K562 (cell line): ENCODE data around the gene ZNF575. TPM values are rescaled to one million over a fixed set of nuclear protein-coding genes. Genes with fewer than 3 reads are reported as not detected.

Experiments used
- ATF1 ChIP-seq, 2 experiments: fragments of 450-650 bp in 1 of 2; IDR thresholded peaks; 2 replicates each; pipeline ENCODE4 v1.6.1; 2016; ENCODE audit warnings: missing compliant biosample characterization in 1 of 2, missing genetic modification characterization in 1 of 2
- ATF3 ChIP-seq, 2 experiments: fragments of 450-650 bp in 1 of 2; sonication (generic) in 1 of 2; formaldehyde crosslinking in 1 of 2; IDR thresholded peaks in 1 of 2; conservative IDR thresholded peaks in 1 of 2; 2 replicates each; pipeline versions ENCODE4 v1.6.1 to v1.8.1; 2016 to 2023; ENCODE audit warnings: mild to moderate bottlenecking in 2 of 2, moderate library complexity in 2 of 2, inconsistent platforms in 1 of 2, missing genetic modification reagents in 1 of 2
- BCOR ChIP-seq: fragments of 450-650 bp; IDR thresholded peaks from 2 replicates; pipeline ENCODE4 v1.6.1; 2016
- BHLHE40 ChIP-seq: IDR thresholded peaks from 2 replicates; pipeline ENCODE4 v1.6.1; 2011; ENCODE audit warnings: low read length, improper control_type of control experiment
- CREB3L1 ChIP-seq: fragments of 450-650 bp; IDR thresholded peaks from 2 replicates; pipeline ENCODE4 v1.6.1; 2014; ENCODE audit warnings: low read depth, mild to moderate bottlenecking, moderate library complexity, borderline replicate concordance
- GABPA ChIP-seq: fragments of 200-800 bp; sonication (Bioruptor generic); conservative IDR thresholded peaks from 2 replicates; pipeline ENCODE4 v1.6.1; 2016; ENCODE audit warnings: low read depth, missing genetic modification characterization, missing compliant biosample characterization
- GTF2A2 ChIP-seq: IDR thresholded peaks from 2 replicates; pipeline ENCODE4 v1.6.1; 2016; ENCODE audit warnings: mild to moderate bottlenecking, missing genetic modification characterization, missing compliant biosample characterization
- KDM1A ChIP-seq, 2 experiments: fragments of 450-650 bp; IDR thresholded peaks; 2 replicates each; pipeline ENCODE4 v1.6.1; 2016; ENCODE audit warnings: mild to moderate bottlenecking in 2 of 2
- KLF16 ChIP-seq: IDR thresholded peaks from 2 replicates; pipeline ENCODE4 v1.6.1; 2016; ENCODE audit warnings: antibody characterized with exemption
- MNT ChIP-seq, 2 experiments: fragments of 450-650 bp; conservative IDR thresholded peaks; 2 replicates each; pipeline ENCODE4 v1.6.1; 2017; ENCODE audit warnings: mild to moderate bottlenecking in 2 of 2, moderate library complexity in 2 of 2
- MYC ChIP-seq, 2 experiments: fragments of 250-450 bp in 1 of 2; sonication (Bioruptor Pico) in 1 of 2; IDR thresholded peaks; 2 replicates each; pipeline versions ENCODE4 v1.5.1 to v1.6.1; 2012 to 2021; ENCODE audit warnings: low read depth in 2 of 2, borderline replicate concordance in 1 of 2, improper control_type of control experiment in 1 of 2, low read length in 1 of 2, mild to moderate bottlenecking in 1 of 2, moderate library complexity in 1 of 2
- NR4A1 ChIP-seq, 2 experiments: fragments of 250-450 bp in 1 of 2; fragments of 450-650 bp in 1 of 2; sonication (Bioruptor Pico) in 1 of 2; IDR thresholded peaks; 2 replicates each; pipeline versions ENCODE4 v1.4.0 to v1.6.1; 2016 to 2020; ENCODE audit warnings: mild to moderate bottlenecking in 2 of 2, missing compliant biosample characterization in 1 of 2, missing genetic modification characterization in 1 of 2, moderate library complexity in 1 of 2
- PRMT5 ChIP-seq: sonication (generic); formaldehyde crosslinking; IDR thresholded peaks from 2 replicates; pipeline ENCODE4 v1.5.0; 2020; ENCODE audit warnings: missing genetic modification reagents
- RBM22 ChIP-seq: fragments of 200-400 bp; formaldehyde crosslinking; IDR thresholded peaks from 2 replicates; pipeline ENCODE4 v1.6.1; 2018; ENCODE audit warnings: low read length, low read depth; ENCODE audit not compliant: poor library complexity, severe bottlenecking
- RBM25 ChIP-seq: fragments of 200-400 bp; formaldehyde crosslinking; IDR thresholded peaks from 2 replicates; pipeline ENCODE4 v1.6.1; 2018; ENCODE audit warnings: low read length, low read depth, moderate library complexity; ENCODE audit not compliant: severe bottlenecking
- RBM34 ChIP-seq: fragments of 200-400 bp; formaldehyde crosslinking; IDR thresholded peaks from 2 replicates; pipeline ENCODE4 v1.6.1; 2018; ENCODE audit warnings: low read length, borderline replicate concordance; ENCODE audit not compliant: insufficient read depth
- SIRT6 ChIP-seq: IDR thresholded peaks from one replicate; pipeline ENCODE4 v1.6.1; 2012; ENCODE audit warnings: low read depth, mild to moderate bottlenecking, control low read depth, inconsistent platforms, low read length, moderate library complexity
- SMARCE1 ChIP-seq: fragments of 450-650 bp; IDR thresholded peaks from 2 replicates; pipeline ENCODE4 v1.7.1; 2016; ENCODE audit warnings: mild to moderate bottlenecking
- THAP7 ChIP-seq: fragments of 250-450 bp; sonication (Bioruptor Pico); IDR thresholded peaks from 2 replicates; pipeline ENCODE4 v1.5.0; 2021
- TRIM28 ChIP-seq: fragments of 450-650 bp; IDR thresholded peaks from 2 replicates; pipeline ENCODE4 v1.6.1; 2017
- USF1 ChIP-seq: sonication (generic); formaldehyde crosslinking; IDR thresholded peaks from 2 replicates; pipeline ENCODE4 v1.9.0; 2022; ENCODE audit warnings: mild to moderate bottlenecking, missing genetic modification reagents
- ZFP36 ChIP-seq: fragments of 150-350 bp; IDR thresholded peaks from 2 replicates; pipeline ENCODE4 v1.6.1; 2018; ENCODE audit warnings: low read length, low read depth; ENCODE audit not compliant: partially characterized antibody
- ZNF584 ChIP-seq: fragments of 200-800 bp; sonication (Bioruptor generic); IDR thresholded peaks from 2 replicates; pipeline ENCODE4 v1.6.1; 2016; ENCODE audit warnings: low read depth, mild to moderate bottlenecking, missing genetic modification characterization, missing compliant biosample characterization
- ZNF77 ChIP-seq: fragments of 250-450 bp; sonication (Bioruptor Pico); IDR thresholded peaks from 2 replicates; pipeline ENCODE4 v1.5.0; 2020
- polyA plus RNA-seq, 8 experiments: library from polyadenylated mRNA; depleted of rRNA in 4 of 8; stranded (reverse) in 5 of 8; unstranded in 3 of 8; fragments of >200 nt; fragmentation: Nextera tagmentation in 2 of 8; fragmentation: Illumina TruSeq in 1 of 8; extraction: Ambion mirVana in 2 of 8; extraction: Trizol in 1 of 8; gene quantifications; 2 replicates each; pipeline versions ENCODE4 v1.2.1 to v1.2.3, GENCODE V29; 2011 to 2014; ENCODE audit warnings: inconsistent platforms in 1 of 8, missing spikeins in 1 of 8
- total RNA-seq, 7 experiments: library from RNA; depleted of rRNA in 6 of 7; stranded (reverse); fragments of >200 nt in 6 of 7; fragmentation: Illumina TruSeq in 2 of 7; extraction: Trizol in 2 of 7; gene quantifications; 2 replicates each; pipeline versions ENCODE4 v1.2.1 to v1.2.3, GENCODE V29; 2011 to 2021; ENCODE audit warnings: low replicate concordance in 1 of 7

Gene ZNF575
- total and polyA plus RNA-seq, 9 of the 15 experiments (the other 6 are each of a cell fraction or from before 2014, with no cell fraction given) = 0.20 to 0.98 (median 0.32) TPM; not detected in 6

GRCh38 chr19:43548706-43549105, 15.7 kb downstream of the ZNF575 start (continued):
- no peak for TF ChIP-seq ATF3 (IDR thresholded peaks at IDR 0.05)
- no peak for TF ChIP-seq ATF3 (CRISPR knock-in tag; conservative IDR thresholded peaks at IDR 0.05)
- no peak for TF ChIP-seq SMARCE1
- 0 out of 4 replicates have a peak, but pooled peaks of 1 of the 2 experiments have one; percentile 21 for TF ChIP-seq MNT (conservative IDR thresholded peaks at IDR 0.05)
- TF ChIP-seq BCOR = peak; percentile 83
- no peak for TF ChIP-seq KLF16
- no peak for TF ChIP-seq ZFP36
- no peak for TF ChIP-seq GABPA (tag)
- TF ChIP-seq RBM22 = no peak
- TF ChIP-seq RBM25 = peak; percentile 89
- no peak for TF ChIP-seq PRMT5 (CRISPR knock-in tag)
- TF ChIP-seq NR4A1 (CRISPR knock-in tag; IDR thresholded peaks at IDR 0.05) = no peak
- TF ChIP-seq NR4A1 (tag; IDR thresholded peaks at IDR 0.05) = no peak
- peak; percentile 41; the same call in 1 of the 2 replicates for TF ChIP-seq USF1 (CRISPR knock-in tag)
- TF ChIP-seq TRIM28 = no peak
- TF ChIP-seq THAP7 (CRISPR knock-in tag) = no peak
- peak; percentile 37 to 69; a peak in 3 of 4 replicates for TF ChIP-seq KDM1A (IDR thresholded peaks at IDR 0.05)
- no peak for TF ChIP-seq SIRT6
- no peak for TF ChIP-seq ZNF77 (CRISPR knock-in tag)
- no peak for TF ChIP-seq CREB3L1
- no peak for TF ChIP-seq ATF1 (CRISPR knock-in tag; IDR thresholded peaks at IDR 0.05)
- TF ChIP-seq ATF1 (tag; IDR thresholded peaks at IDR 0.05) = no peak
- no peak for TF ChIP-seq MYC (IDR thresholded peaks at IDR 0.05; ENCODE audit: low read depth, low read length)
- TF ChIP-seq MYC (CRISPR knock-in tag; IDR thresholded peaks at IDR 0.05; ENCODE audit: borderline replicate concordance, low read depth) = no peak
- no peak for TF ChIP-seq GTF2A2 (tag)
- TF ChIP-seq ZNF584 (CRISPR knock-in tag) = no peak
- TF ChIP-seq RBM34 = no peak
- TF ChIP-seq BHLHE40 = 0 out of 2 replicates have a peak, but pooled peaks have one; percentile 19
